HepG2 (cell line): Measurements from ENCODE around the gene LITAF. TPM values are rescaled to one million over a fixed set of nuclear protein-coding genes. Genes with fewer than 3 reads are reported as not detected.

Source experiments
- ASH2L ChIP-seq: fragments of 300-600, 200-600 bp; sonication (generic); IDR thresholded peaks from 2 replicates; pipeline ENCODE4 v1.7.0; 2017; ENCODE audit warnings: low read depth, mild to moderate bottlenecking, moderate library complexity, mixed read lengths, low read length; ENCODE audit not compliant: insufficient read length
- DBP ChIP-seq: sonication (generic); formaldehyde crosslinking; IDR thresholded peaks from 2 replicates; pipeline ENCODE4 v1.4.0; 2020; ENCODE audit warnings: missing genetic modification reagents; ENCODE audit errors: not compliant biosample characterization
- E2F5 ChIP-seq: sonication (generic); formaldehyde crosslinking; conservative IDR thresholded peaks from 2 replicates; pipeline ENCODE4 v1.4.0; 2020; ENCODE audit warnings: missing genetic modification reagents
- GATAD1 ChIP-seq: IDR thresholded peaks from 2 replicates; pipeline ENCODE4 v1.6.1; 2016; ENCODE audit warnings: missing genetic modification reagents, missing compliant biosample characterization
- HDAC1 ChIP-seq: sonication (generic); formaldehyde crosslinking; IDR thresholded peaks from 2 replicates; pipeline ENCODE4 v1.5.1; 2020; ENCODE audit warnings: mild to moderate bottlenecking, missing genetic modification reagents
- HDAC2 ChIP-seq: sonication (generic); formaldehyde crosslinking; IDR thresholded peaks from 2 replicates; pipeline ENCODE4 v1.4.0; 2020; ENCODE audit warnings: missing genetic modification reagents
- HIC2 ChIP-seq: sonication (generic); formaldehyde crosslinking; IDR thresholded peaks from 2 replicates; pipeline ENCODE4 v1.9.0; 2022; ENCODE audit warnings: low read depth, missing genetic modification reagents
- HIVEP1 ChIP-seq: sonication (generic); formaldehyde crosslinking; IDR thresholded peaks from 2 replicates; pipeline ENCODE4 v1.4.0; 2020; ENCODE audit warnings: mild to moderate bottlenecking, missing genetic modification reagents
- KLF6 ChIP-seq: IDR thresholded peaks from 2 replicates; pipeline ENCODE4 v1.8.0; 2016; ENCODE audit warnings: missing biosample characterization, missing genetic modification reagents
- POLR2G ChIP-seq: fragments of 200-400 bp; formaldehyde crosslinking; IDR thresholded peaks from 2 replicates; pipeline ENCODE4 v1.6.1; 2018; ENCODE audit warnings: mild to moderate bottlenecking, low read depth, low read length, moderate library complexity
- RBFOX2 ChIP-seq: fragments of 200-400 bp; formaldehyde crosslinking; IDR thresholded peaks from 2 replicates; pipeline ENCODE4 v1.6.1; 2017; ENCODE audit warnings: low read depth, mild to moderate bottlenecking, low read length
- SALL2 ChIP-seq: sonication (generic); formaldehyde crosslinking; IDR thresholded peaks from 2 replicates; pipeline ENCODE4 v1.8.1; 2023; ENCODE audit warnings: mild to moderate bottlenecking, missing genetic modification reagents, inconsistent platforms
- SSRP1 ChIP-seq: IDR thresholded peaks from 2 replicates; pipeline ENCODE4 v1.6.1; 2016; ENCODE audit warnings: control low read depth
- U2AF1 ChIP-seq: fragments of 200-400 bp; formaldehyde crosslinking; optimal IDR thresholded peaks from 2 replicates; pipeline ENCODE3; 2017; ENCODE audit warnings: mild to moderate bottlenecking, low read depth, low read length
- XRCC5 ChIP-seq: fragments of 200-400 bp; formaldehyde crosslinking; optimal IDR thresholded peaks from 2 replicates; pipeline ENCODE3; 2017; ENCODE audit warnings: mild to moderate bottlenecking, low read length
- YY1 ChIP-seq: IDR thresholded peaks from 2 replicates; pipeline ENCODE4 v1.6.1; 2011; ENCODE audit warnings: low read length, low read depth, moderate library complexity, mild to moderate bottlenecking; ENCODE audit not compliant: insufficient read depth, insufficient replicate concordance
- ZNF230 ChIP-seq: sonication (generic); formaldehyde crosslinking; IDR thresholded peaks from 2 replicates; pipeline ENCODE4 v1.4.0; 2020; ENCODE audit warnings: mild to moderate bottlenecking, missing genetic modification reagents
- ZNF639 ChIP-seq: conservative IDR thresholded peaks from 2 replicates; pipeline ENCODE4 v1.6.1; 2018; ENCODE audit warnings: missing genetic modification reagents
- ZNF691 ChIP-seq: sonication (generic); formaldehyde crosslinking; IDR thresholded peaks from 2 replicates; pipeline ENCODE4 v1.4.0; 2020; ENCODE audit warnings: missing genetic modification reagents, low read depth, mild to moderate bottlenecking, borderline replicate concordance
- polyA plus RNA-seq, 8 experiments: library from polyadenylated mRNA; depleted of rRNA in 3 of 8; stranded (reverse) in 7 of 8; unstranded in 1 of 8; fragments of >200 nt; fragmentation: Illumina TruSeq in 4 of 8; extraction: Trizol in 4 of 8; gene quantifications; 2 replicates each; pipeline versions ENCODE4 v1.2.1 to v1.2.3, GENCODE V29; 2011 to 2016; ENCODE audit warnings: low read depth in 4 of 8, missing spikeins in 1 of 8, mixed read lengths in 1 of 8; ENCODE audit not compliant: insufficient read depth in 1 of 8
- total RNA-seq, 5 experiments: library from RNA; depleted of rRNA; stranded (reverse); fragments of >200 nt; fragmentation: Illumina TruSeq; extraction: Trizol; gene quantifications; 2 replicates each; pipeline ENCODE4 v1.2.3, GENCODE V29; 2016; ENCODE audit warnings: low read depth in 1 of 5
- TF ChIP-seq, protein P1 (sequence below): sonication (generic); formaldehyde crosslinking; conservative IDR thresholded peaks from 2 replicates; pipeline ENCODE4 v1.4.0; 2020; ENCODE audit warnings: missing genetic modification reagents
- TF ChIP-seq, protein P2 (sequence below): sonication (generic); formaldehyde crosslinking; IDR thresholded peaks from 2 replicates; pipeline ENCODE4 v1.8.0; 2022; ENCODE audit warnings: missing genetic modification reagents, low read depth, mild to moderate bottlenecking, borderline replicate concordance

Gene LITAF
- total and polyA plus RNA-seq, 2 of the 13 experiments (the other 11 are each of a cell fraction or from before 2014, with no cell fraction given) = 80.1 to 141 TPM

GRCh38 chr16:11586856-11587642 is at the start of gene LITAF (continued):
- peak; percentile 84 for TF ChIP-seq ZNF639
- peak; percentile 43 for TF ChIP-seq XRCC5
- no peak for TF ChIP-seq U2AF1
- peak; percentile 47; the same call in 1 of the 2 replicates for TF ChIP-seq GATAD1 (CRISPR knock-in tag)
- peak; percentile 80 for TF ChIP-seq HDAC1
- no peak; the same call in 1 of the 2 replicates for TF ChIP-seq ZNF691
- TF ChIP-seq POLR2G = peak; percentile 81
- TF ChIP-seq SSRP1 (CRISPR knock-in tag) = no peak
- peak; percentile 57; the same call in 1 of the 2 replicates for TF ChIP-seq HIC2
- peak; percentile 88; the same call in 1 of the 2 replicates for TF ChIP-seq HIVEP1 (CRISPR knock-in tag)
- peak; percentile 32 for TF ChIP-seq HDAC2
- TF ChIP-seq RBFOX2 = peak; percentile 78
- TF ChIP-seq E2F5 (CRISPR knock-in tag) = 0 out of 2 replicates have a peak, but pooled peaks have one; percentile 5
- TF ChIP-seq ZNF230 (CRISPR knock-in tag) = 0 out of 2 replicates have a peak, but pooled peaks have one; percentile 14
- TF ChIP-seq, protein P1, sequence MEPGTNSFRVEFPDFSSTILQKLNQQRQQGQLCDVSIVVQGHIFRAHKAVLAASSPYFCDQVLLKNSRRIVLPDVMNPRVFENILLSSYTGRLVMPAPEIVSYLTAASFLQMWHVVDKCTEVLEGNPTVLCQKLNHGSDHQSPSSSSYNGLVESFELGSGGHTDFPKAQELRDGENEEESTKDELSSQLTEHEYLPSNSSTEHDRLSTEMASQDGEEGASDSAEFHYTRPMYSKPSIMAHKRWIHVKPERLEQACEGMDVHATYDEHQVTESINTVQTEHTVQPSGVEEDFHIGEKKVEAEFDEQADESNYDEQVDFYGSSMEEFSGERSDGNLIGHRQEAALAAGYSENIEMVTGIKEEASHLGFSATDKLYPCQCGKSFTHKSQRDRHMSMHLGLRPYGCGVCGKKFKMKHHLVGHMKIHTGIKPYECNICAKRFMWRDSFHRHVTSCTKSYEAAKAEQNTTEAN (CRISPR knock-in tag) = no peak
- peak; percentile 62 for TF ChIP-seq KLF6 (CRISPR knock-in tag)
- TF ChIP-seq YY1 = peak; percentile 49
- no peak for TF ChIP-seq SALL2
- TF ChIP-seq, protein P2, sequence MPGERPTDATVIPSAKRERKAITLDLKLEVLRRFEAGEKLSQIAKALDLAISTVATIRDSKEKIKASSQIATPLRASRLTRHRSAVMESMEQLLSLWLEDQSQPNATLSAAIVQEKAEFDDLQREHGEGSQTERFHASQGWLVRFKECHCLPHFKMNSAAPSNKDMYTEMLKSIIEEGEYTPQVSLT (CRISPR knock-in tag) = peak; percentile 57; the same call in 1 of the 2 replicates
- TF ChIP-seq DBP (CRISPR knock-in tag) = no peak
- peak; percentile 67 for TF ChIP-seq ASH2L
